IMR-90 (cell line): ENCODE results near the gene FLT4. TPM values are rescaled to one million over a fixed set of nuclear protein-coding genes. Genes with fewer than 3 reads are reported as not detected.

ENCODE experiments used
- ATAC-seq: fragments of 200-7000 bp; cut with Tn5 transposase; 2 replicates; pipeline ENCODE4 v1.9.1; 2020; ENCODE audit warnings: low read depth, mild to moderate bottlenecking, moderate library complexity
- BruUV-seq: library from RNA; stranded (reverse); fragments of 400-500 nt; replicated peaks from 2 replicates; lab custom pipeline; 2021; lab: Mats Ljungman, UMichigan
- CTCF ChIA-PET: fragments of 300-600 bp; formaldehyde crosslinking; extraction: SDS; loops from one replicate; lab custom pipeline; 2021; ENCODE audit warnings: antibody characterized with exemption; lab: Yijun Ruan, JAX
- POLR2A ChIA-PET: fragments of 300-600 bp; sonication (Branson Sonifier 250); formaldehyde crosslinking; loops from one replicate; lab custom pipeline; 2022; ENCODE audit warnings: antibody characterized with exemption; ENCODE audit not compliant: unreplicated experiment; lab: Charles Lee
- DNase-seq: peaks from one replicate; pipeline ENCODE4 v3.0.0; 2013
- H2AFZ ChIP-seq: replicated peaks from 2 replicates; pipeline ENCODE3; 2013; ENCODE audit warnings: low read length, mild to moderate bottlenecking; ENCODE audit not compliant: poor library complexity
- H2AK5ac ChIP-seq: 2 replicates; pipeline ENCODE4 v1.6.1; 2013; ENCODE audit warnings: low read depth, low read length, inconsistent platforms
- H2AK9ac ChIP-seq: replicated peaks from 2 replicates; pipeline ENCODE3; 2013; ENCODE audit warnings: mild to moderate bottlenecking, low read depth, low read length, moderate library complexity; ENCODE audit not compliant: poor library complexity
- H2BK120ac ChIP-seq: 2 replicates; pipeline ENCODE4 v1.6.1; 2013; ENCODE audit warnings: low read depth, low read length, inconsistent platforms
- H2BK15ac ChIP-seq: 3 replicates; pipeline ENCODE4 v1.6.1; 2013; ENCODE audit warnings: low read depth, low read length, inconsistent platforms
- H2BK20ac ChIP-seq: 2 replicates; pipeline ENCODE4 v1.6.1; 2013; ENCODE audit warnings: low read depth, mild to moderate bottlenecking, inconsistent platforms, low read length, moderate library complexity
- H2BK5ac ChIP-seq: 2 replicates; pipeline ENCODE4 v1.6.1; 2013; ENCODE audit warnings: mild to moderate bottlenecking, low read depth, low read length, inconsistent platforms; ENCODE audit not compliant: poor library complexity, severe bottlenecking
- H3K14ac ChIP-seq: replicated peaks from 2 replicates; pipeline ENCODE4 v1.6.1; 2013; ENCODE audit warnings: low read depth, low read length, inconsistent platforms
- H3K18ac ChIP-seq: 2 replicates; pipeline ENCODE4 v1.6.1; 2013; ENCODE audit warnings: low read depth, low read length, control low read depth
- H3K23ac ChIP-seq: 2 replicates; pipeline ENCODE4 v1.6.1; 2013; ENCODE audit warnings: low read depth, low read length, inconsistent platforms
- H3K27ac ChIP-seq: 2 replicates; pipeline ENCODE4 v1.5.1; 2013; ENCODE audit warnings: mild to moderate bottlenecking, control low read depth, low read length; ENCODE audit not compliant: insufficient read depth
- H3K27me3 ChIP-seq: 2 replicates; pipeline ENCODE4 v1.6.1; 2013; ENCODE audit warnings: low read length; ENCODE audit not compliant: control insufficient read depth, insufficient read depth
- H3K36me3 ChIP-seq: 2 replicates; pipeline ENCODE4 v1.6.1; 2013; ENCODE audit warnings: low read length, mixed read lengths; ENCODE audit not compliant: control insufficient read depth, insufficient read depth
- H3K4ac ChIP-seq: 2 replicates; pipeline ENCODE4 v1.6.1; 2013; ENCODE audit warnings: low read depth, low read length, inconsistent platforms
- H3K4me1 ChIP-seq: 2 replicates; pipeline ENCODE4 v1.6.1; 2013; ENCODE audit warnings: low read length, mixed read lengths; ENCODE audit not compliant: control insufficient read depth, insufficient read depth
- H3K4me2 ChIP-seq: 2 replicates; pipeline ENCODE4 v1.6.1; 2013; ENCODE audit warnings: low read depth, mild to moderate bottlenecking, control low read depth, low read length, moderate library complexity
- H3K4me3 ChIP-seq: 2 replicates; pipeline ENCODE4 v1.5.1; 2013; ENCODE audit warnings: low read depth, mild to moderate bottlenecking, control low read depth, low read length, moderate library complexity; ENCODE audit not compliant: insufficient read depth
- H3K56ac ChIP-seq: 2 replicates; pipeline ENCODE4 v1.6.1; 2013; ENCODE audit warnings: low read length, inconsistent platforms; ENCODE audit not compliant: insufficient read depth; ENCODE audit errors: extremely low read depth
- H3K79me1 ChIP-seq, 2 experiments: 2 replicates each; pipeline ENCODE4 v1.6.1; 2013; ENCODE audit warnings: low read length in 2 of 2, inconsistent platforms in 1 of 2, low read depth in 1 of 2
- H3K9ac ChIP-seq: 2 replicates; pipeline ENCODE4 v1.6.1; 2013; ENCODE audit warnings: low read depth, low read length, control low read depth
- H3K9me1 ChIP-seq: 2 replicates; pipeline ENCODE4 v1.6.1; 2013; ENCODE audit warnings: low read length, inconsistent platforms; ENCODE audit not compliant: insufficient read depth
- H3K9me3 ChIP-seq: 2 replicates; pipeline ENCODE4 v1.6.1; 2013; ENCODE audit warnings: low read length; ENCODE audit not compliant: control insufficient read depth, insufficient read depth
- H4K20me1 ChIP-seq: 2 replicates; pipeline ENCODE4 v1.6.1; 2013; ENCODE audit warnings: low read length, inconsistent platforms; ENCODE audit not compliant: insufficient read depth
- H4K5ac ChIP-seq: 2 replicates; pipeline ENCODE4 v1.6.1; 2013; ENCODE audit warnings: mild to moderate bottlenecking, low read depth, low read length, control low read depth
- H4K8ac ChIP-seq, 2 experiments: 2 replicates each; pipeline ENCODE4 v1.6.1; 2013; ENCODE audit warnings: low read depth in 2 of 2, low read length in 2 of 2, control low read depth in 1 of 2, inconsistent platforms in 1 of 2
- H4K91ac ChIP-seq: 2 replicates; pipeline ENCODE4 v1.6.1; 2013; ENCODE audit warnings: low read depth, low read length, inconsistent platforms; ENCODE audit not compliant: insufficient read depth
- BHLHE40 ChIP-seq: fragments of 150-350 bp; IDR thresholded peaks from 2 replicates; pipeline ENCODE4 v1.6.1; 2016; ENCODE audit warnings: mild to moderate bottlenecking, low read depth, low read length
- MAFK ChIP-seq: IDR thresholded peaks from 2 replicates; pipeline ENCODE4 v1.6.1; 2012; ENCODE audit warnings: low read depth, low read length, improper control_type of control experiment
- MAZ ChIP-seq: IDR thresholded peaks from 2 replicates; pipeline ENCODE4 v1.6.1; 2012; ENCODE audit warnings: low read depth, mild to moderate bottlenecking, low read length, improper control_type of control experiment, moderate library complexity, borderline replicate concordance
- SMC3 ChIP-seq: fragments of 150-350 bp; IDR thresholded peaks from 2 replicates; pipeline ENCODE4 v1.6.1; 2016; ENCODE audit warnings: low read depth, mild to moderate bottlenecking, antibody characterized with exemption, low read length, moderate library complexity
- WGBS, 2 experiments: methylation state at CpG; one replicate each; pipeline versions ENCODE4 v1.1.5 to v1.1.7; 2013; ENCODE audit warnings: missing lambda C conversion rate in 2 of 2; ENCODE audit not compliant: insufficient read length in 1 of 2; ENCODE audit errors: extremely low coverage in 2 of 2; 5-methylcytosine and 5-hydroxymethylcytosine counted together
- dilution Hi-C: fragments of 300-500 bp; cut with HindIII; formaldehyde crosslinking; loops from one replicate; pipeline ENCODE4 v1.14.3; 2018; ENCODE audit warnings: low sequenced_read_pairs; ENCODE audit not compliant: unreplicated experiment
- in situ Hi-C: fragments of 300-500 bp; cut with MboI; formaldehyde crosslinking; loops from 3 replicates; pipeline ENCODE4 v1.14.3; 2019; ENCODE audit warnings: low sequenced_read_pairs, inconsistent platforms, mixed read lengths
- intact Hi-C: fragments of 100-400 bp; cut with micrococcal nuclease; formaldehyde crosslinking; loops from 2 replicates; pipeline ENCODE4 v1.10.0; 2022
- polyA plus RNA-seq, 3 experiments: library from polyadenylated mRNA; depleted of rRNA; stranded (reverse); fragments of >200 nt; gene quantifications; 2 replicates each; pipeline ENCODE4 v1.2.3, GENCODE V29; 2012; ENCODE audit warnings: low replicate concordance in 1 of 3
- total RNA-seq: library from RNA; depleted of rRNA; stranded (reverse); fragments of >200 nt; gene quantifications from 2 replicates; pipeline ENCODE4 v1.2.3, GENCODE V29; 2012
- TF ChIP-seq, protein P1 (sequence below): fragments of 150-350 bp; IDR thresholded peaks from 2 replicates; pipeline ENCODE4 v1.6.1; 2017; ENCODE audit warnings: mild to moderate bottlenecking, antibody characterized with exemption, low read length, low read depth

Gene FLT4
- total and polyA plus RNA-seq, 2 of the 4 experiments (the other 2 are of a cell fraction) = under 0.01 to 0.07 TPM

DNA sequence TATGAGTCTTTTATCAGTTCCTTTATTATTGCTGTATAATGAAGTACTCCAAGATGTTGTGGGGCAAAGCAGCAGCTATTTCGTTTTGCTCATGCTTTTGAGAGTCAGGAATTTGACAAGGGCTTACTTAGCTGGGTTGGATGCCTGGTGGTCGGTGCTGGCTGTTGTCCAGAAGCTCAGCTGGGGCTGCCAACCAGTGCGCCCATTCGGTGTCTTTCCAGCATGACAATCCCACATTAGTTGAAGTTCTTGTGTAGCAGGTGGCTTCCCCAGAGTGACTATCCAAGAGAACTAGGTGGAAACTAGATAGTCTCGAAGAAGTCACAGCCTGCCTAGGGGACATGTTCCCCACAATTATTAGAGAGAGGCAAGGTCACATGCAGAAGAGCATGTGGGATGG lies 3.4 kb upstream of the FLT4 start:
- H3K27me3 ChIP-seq = peaks cover 32% of the 10 kb centered on the region

More for the DNA sequence above, 3.4 kb upstream of the FLT4 start:
- Histone ChIP-seq H3K79me1 (no peaks in the 10 kb centered on the region), H3K27ac (no peak overlapping the region), H2AK9ac (no peak overlapping the region), H4K20me1 (no peaks in the 10 kb centered on the region), H3K9me3 (no peaks in the 10 kb centered on the region), H4K8ac (no peak overlapping the region), H3K4me1 (no peaks in the 10 kb centered on the region), H3K14ac (no peak overlapping the region), H4K91ac (no peak overlapping the region), H3K4ac (no peak overlapping the region), H3K18ac (no peak overlapping the region), H3K9ac (no peak overlapping the region), H3K9me1 (no peaks in the 10 kb centered on the region), H4K5ac (no peak overlapping the region), H3K4me2 (no peak overlapping the region), H3K56ac (no peak overlapping the region), H2BK20ac (no peak overlapping the region), H2BK5ac (no peak overlapping the region), H2BK120ac (no peak overlapping the region), H2AK5ac (no peak overlapping the region), H3K23ac (no peak overlapping the region), H2BK15ac (no peak overlapping the region), H3K4me3 (no peak overlapping the region), H3K36me3 (no peaks in the 10 kb centered on the region), H2AFZ (no peak overlapping the region)
- intact Hi-C loops (no loop called here), in situ Hi-C loops (no loop called here), dilution Hi-C loops (no loop called here)
- ATAC-seq (no peak), DNase-seq (no peak)
- ChIA-PET CTCF (no interaction called here), POLR2A (no interaction called here)
- WGBS, 2 experiments = no CpG with 5 or more reads among the region's 5 CpGs
- TF ChIP-seq MAZ (no peak), BHLHE40 (no peak), SMC3 (no peak), MAFK (no peak)
- TF ChIP-seq, protein P1, sequence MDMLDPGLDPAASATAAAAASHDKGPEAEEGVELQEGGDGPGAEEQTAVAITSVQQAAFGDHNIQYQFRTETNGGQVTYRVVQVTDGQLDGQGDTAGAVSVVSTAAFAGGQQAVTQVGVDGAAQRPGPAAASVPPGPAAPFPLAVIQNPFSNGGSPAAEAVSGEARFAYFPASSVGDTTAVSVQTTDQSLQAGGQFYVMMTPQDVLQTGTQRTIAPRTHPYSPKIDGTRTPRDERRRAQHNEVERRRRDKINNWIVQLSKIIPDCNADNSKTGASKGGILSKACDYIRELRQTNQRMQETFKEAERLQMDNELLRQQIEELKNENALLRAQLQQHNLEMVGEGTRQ = no peak
- BruUV-seq = no TSS peak
